Measurements from ENCODE around the gene ZNF777. TPM values are rescaled to one million over a fixed set of nuclear protein-coding genes. Genes with fewer than 3 reads are reported as not detected.

Gene ZNF777
- total RNA-seq, 1 donor from 2014 or later: 8.6 TPM

DNA sequence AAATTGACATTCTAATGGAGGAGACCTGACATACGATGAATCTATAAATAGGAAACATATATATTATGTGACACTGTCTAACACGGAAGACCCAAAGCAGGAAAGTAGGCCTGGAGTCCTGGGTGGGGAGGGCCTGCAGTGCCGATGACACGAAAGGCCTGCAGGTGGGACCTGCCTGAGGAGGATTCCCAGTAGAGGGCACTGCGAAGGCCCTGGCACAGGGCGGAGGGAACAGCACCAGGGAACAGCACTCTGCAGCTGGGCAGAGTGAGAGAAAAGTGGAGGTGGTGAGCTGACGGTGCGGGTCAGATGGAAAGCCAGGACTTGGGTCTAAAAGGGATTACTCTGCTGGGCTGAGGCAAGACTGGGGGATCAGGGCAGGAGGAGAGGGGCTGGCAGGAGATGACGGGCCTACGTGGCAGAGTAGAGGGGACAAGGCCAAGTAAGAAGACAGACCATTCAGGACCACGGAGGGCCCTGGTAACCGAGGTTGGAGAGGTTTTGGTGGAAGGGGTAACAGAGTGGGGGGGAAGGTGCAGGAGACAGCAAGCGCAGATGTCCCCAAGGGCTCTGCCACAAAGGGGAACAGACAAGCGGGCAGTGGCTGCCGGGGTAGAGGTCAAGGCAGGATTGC, 28.6 kb upstream of the ZNF777 start:
- peaks cover 87% of the 10 kb centered on the region for H3K36me3 ChIP-seq
- intact Hi-C loops (cut with DNase I): no loop called here
- TF ChIP-seq, protein P1, sequence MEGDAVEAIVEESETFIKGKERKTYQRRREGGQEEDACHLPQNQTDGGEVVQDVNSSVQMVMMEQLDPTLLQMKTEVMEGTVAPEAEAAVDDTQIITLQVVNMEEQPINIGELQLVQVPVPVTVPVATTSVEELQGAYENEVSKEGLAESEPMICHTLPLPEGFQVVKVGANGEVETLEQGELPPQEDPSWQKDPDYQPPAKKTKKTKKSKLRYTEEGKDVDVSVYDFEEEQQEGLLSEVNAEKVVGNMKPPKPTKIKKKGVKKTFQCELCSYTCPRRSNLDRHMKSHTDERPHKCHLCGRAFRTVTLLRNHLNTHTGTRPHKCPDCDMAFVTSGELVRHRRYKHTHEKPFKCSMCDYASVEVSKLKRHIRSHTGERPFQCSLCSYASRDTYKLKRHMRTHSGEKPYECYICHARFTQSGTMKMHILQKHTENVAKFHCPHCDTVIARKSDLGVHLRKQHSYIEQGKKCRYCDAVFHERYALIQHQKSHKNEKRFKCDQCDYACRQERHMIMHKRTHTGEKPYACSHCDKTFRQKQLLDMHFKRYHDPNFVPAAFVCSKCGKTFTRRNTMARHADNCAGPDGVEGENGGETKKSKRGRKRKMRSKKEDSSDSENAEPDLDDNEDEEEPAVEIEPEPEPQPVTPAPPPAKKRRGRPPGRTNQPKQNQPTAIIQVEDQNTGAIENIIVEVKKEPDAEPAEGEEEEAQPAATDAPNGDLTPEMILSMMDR (IDR thresholded peaks at IDR 0.05): no peak
- DNase-seq (no peak), ATAC-seq (peak in 1 of 2 donors; percentile 44)
- peaks cover under 1% of the 10 kb centered on the region for H3K4me1 ChIP-seq
- H3K4me3 ChIP-seq: no peak overlapping the region
- no peaks in the 10 kb centered on the region for H3K27me3 ChIP-seq (ENCODE audit: low read depth)
- H3K27ac ChIP-seq: no peak overlapping the region
- no peaks in the 10 kb centered on the region for H3K9me3 ChIP-seq

DNA sequence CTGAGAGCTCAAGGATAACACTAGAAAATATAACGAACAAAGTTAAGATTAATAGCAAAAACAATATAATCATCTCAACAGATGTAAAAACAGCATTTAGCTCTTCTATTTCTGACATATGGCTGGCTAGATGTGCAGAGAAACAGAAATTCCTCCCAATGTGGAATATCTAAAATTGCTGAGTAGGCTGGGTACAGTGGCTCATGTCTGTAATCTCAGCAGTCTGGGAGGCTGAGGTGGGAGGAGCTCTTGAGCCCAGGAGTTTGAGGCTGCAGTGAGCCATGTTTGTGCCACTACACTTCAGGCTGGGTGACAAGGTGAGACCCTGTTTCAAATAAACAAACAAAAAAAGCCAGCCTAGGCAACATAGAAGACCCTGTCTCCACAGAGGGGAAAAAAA, 18.7 kb upstream of the ZNF777 start:
- peaks cover 35% of the 10 kb centered on the region for H3K36me3 ChIP-seq
- TF ChIP-seq, protein P1 (IDR thresholded peaks at IDR 0.05): no peak
- H3K4me3 ChIP-seq: no peak overlapping the region
- DNase-seq (no peak), ATAC-seq (no peak)
- H3K4me1 ChIP-seq: no peaks in the 10 kb centered on the region
- no peaks in the 10 kb centered on the region for H3K27me3 ChIP-seq (ENCODE audit: low read depth)
- H3K27ac ChIP-seq: no peak overlapping the region
- H3K9me3 ChIP-seq: no peaks in the 10 kb centered on the region
- intact Hi-C loops (cut with DNase I): no loop called here

DNA sequence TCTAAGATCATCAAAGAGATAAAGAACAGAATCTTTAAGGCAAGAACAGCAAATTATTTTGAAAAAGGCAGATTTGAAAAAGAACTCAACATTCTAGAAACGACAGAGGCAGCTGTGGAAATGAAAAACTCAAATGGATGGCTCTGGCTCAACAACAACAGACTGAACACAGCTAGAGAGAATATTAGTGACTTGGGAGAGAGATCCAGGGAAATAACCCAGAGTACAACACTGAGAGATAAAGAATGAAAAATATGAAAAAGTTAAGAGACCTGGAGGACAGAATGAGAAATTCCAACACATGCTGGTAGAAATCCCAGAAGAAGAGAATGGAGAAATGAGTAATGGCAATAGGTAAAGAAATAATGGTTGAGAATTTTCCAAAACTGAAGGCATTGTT, 17.9 kb upstream of the ZNF777 start:
- no peaks in the 10 kb centered on the region for H3K4me1 ChIP-seq
- H3K4me3 ChIP-seq: no peak overlapping the region
- intact Hi-C loops (cut with DNase I): no loop called here
- H3K9me3 ChIP-seq: no peaks in the 10 kb centered on the region
- TF ChIP-seq, protein P1 (IDR thresholded peaks at IDR 0.05): no peak
- peaks cover 43% of the 10 kb centered on the region for H3K36me3 ChIP-seq
- no peaks in the 10 kb centered on the region for H3K27me3 ChIP-seq (ENCODE audit: low read depth)
- H3K27ac ChIP-seq: no peak overlapping the region
- ATAC-seq (no peak), DNase-seq (no peak)

DNA sequence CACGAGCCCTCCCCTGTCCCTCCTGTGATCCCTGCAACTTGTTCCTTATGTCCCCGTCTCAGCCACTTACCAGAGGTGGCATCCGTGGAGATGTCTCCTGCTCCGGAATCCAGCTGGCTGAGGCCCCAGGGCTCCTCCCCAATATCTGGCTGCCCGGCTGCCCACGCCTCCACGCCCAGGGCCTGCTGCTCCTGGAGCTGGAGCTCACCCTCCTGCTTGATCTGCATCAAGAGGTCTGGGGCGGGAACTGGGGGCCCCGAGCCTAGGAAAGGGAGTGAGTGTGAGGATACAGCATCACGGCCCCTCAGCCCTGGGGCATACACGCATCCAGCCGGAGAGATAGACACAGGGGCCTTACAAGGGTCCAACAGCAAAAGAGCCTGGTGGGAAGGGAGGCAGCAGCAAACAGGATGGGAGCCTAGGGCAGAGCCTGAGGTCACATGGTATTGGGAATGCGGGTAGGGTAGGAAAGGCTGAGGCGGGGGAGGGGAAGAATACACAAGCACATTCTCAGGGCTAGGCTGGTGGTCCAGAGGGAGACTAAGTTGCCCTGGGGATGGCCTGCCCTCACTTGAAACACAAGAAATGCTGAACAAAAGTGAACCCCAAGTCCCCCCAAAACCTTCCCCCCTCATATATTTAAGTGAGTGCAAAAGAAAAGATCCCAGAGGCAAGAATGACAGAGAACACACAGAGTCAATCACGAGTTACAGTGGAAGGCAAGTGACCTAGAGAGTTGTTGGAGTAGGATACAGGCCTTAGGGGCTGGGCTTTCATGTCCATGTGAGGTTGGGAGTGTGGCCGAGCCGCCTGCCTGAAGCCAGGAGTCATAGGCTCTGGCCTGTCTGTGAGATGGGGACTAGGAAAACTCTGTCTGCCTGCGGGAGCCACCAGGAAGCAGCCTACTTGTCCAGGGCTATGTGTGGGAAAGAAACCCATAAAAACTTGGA, 16.9 kb upstream of the ZNF777 start:
- H3K27me3 ChIP-seq (ENCODE audit: low read depth): no peaks in the 10 kb centered on the region
- TF ChIP-seq, protein P1 (IDR thresholded peaks at IDR 0.05): no peak
- intact Hi-C loops (cut with DNase I): no loop called here
- H3K27ac ChIP-seq: no peak overlapping the region
- peaks cover 53% of the 10 kb centered on the region for H3K36me3 ChIP-seq
- ATAC-seq (peak in 1 of 2 donors; percentile 17), DNase-seq (no peak)
- H3K9me3 ChIP-seq: no peaks in the 10 kb centered on the region
- H3K4me3 ChIP-seq: no peak overlapping the region
- no peaks in the 10 kb centered on the region for H3K4me1 ChIP-seq

DNA sequence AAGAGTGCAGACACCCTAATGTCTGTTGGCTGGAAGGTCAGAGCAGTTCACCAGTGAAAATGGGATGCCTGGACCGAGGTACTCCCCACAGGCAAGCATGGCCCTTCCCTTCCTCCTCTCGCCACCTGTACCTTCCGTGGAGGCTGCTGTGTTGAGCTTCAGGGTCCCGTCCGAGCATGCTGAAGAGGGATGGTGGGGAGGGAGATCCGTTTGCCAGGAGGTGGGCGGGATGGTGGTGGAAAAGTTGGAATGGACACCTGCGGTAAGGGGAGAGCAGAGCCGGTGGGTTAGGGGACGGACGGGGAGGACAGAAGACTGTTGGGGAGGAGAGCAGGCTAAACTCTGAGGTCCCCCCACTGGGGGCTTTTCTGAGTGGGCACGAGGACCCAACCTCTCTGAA, 15.9 kb upstream of the ZNF777 start:
- Histone ChIP-seq H3K4me3 (no peak overlapping the region), H3K27ac (no peak overlapping the region), H3K27me3 (ENCODE audit: low read depth) (no peaks in the 10 kb centered on the region), H3K36me3 (peaks cover 57% of the 10 kb centered on the region), H3K4me1 (no peaks in the 10 kb centered on the region), H3K9me3 (no peaks in the 10 kb centered on the region)
- no peak for ATAC-seq
- TF ChIP-seq, protein P1 (IDR thresholded peaks at IDR 0.05): no peak
- intact Hi-C loops (cut with DNase I): no loop called here
- DNase-seq: no peak

Measured in lower lobe of right lung (tissue), 2 donors.